Measurements from ENCODE around the gene RPH3AL.
"Not testable (repeated sequence)": the region's sequence is repeated elsewhere in the genome, so short reads cannot be mapped to it uniquely, and the experiment has no call there.

Gene RPH3AL

DNA sequence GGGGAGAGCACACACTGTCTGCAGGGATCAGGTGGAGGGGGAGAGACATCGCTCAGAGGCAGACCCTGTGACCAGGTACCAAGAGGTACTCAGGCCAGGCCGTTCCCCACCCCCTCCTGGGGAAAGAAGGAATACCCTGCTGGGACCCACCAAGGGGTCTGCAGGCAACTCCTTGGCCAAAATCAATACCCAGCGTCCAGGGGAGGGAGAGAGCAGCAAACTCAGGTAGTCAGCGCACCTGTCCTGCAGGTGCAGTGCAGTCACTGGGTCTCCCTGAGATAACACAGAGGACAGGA, 113.7 kb downstream of the RPH3AL start:
- TF ChIP-seq JUND (IDR thresholded peaks at IDR 0.05; ENCODE audit: low read depth), result no peak
- DNase-seq (ENCODE audit: low read depth in 1 of 2, low spot score in 1 of 2), result no peak
- in situ Hi-C loops (cut with HindIII; ENCODE audit: low pct_unique_long_range_greater_than_20kb, low sequenced_read_pairs), result no loop called here

DNA sequence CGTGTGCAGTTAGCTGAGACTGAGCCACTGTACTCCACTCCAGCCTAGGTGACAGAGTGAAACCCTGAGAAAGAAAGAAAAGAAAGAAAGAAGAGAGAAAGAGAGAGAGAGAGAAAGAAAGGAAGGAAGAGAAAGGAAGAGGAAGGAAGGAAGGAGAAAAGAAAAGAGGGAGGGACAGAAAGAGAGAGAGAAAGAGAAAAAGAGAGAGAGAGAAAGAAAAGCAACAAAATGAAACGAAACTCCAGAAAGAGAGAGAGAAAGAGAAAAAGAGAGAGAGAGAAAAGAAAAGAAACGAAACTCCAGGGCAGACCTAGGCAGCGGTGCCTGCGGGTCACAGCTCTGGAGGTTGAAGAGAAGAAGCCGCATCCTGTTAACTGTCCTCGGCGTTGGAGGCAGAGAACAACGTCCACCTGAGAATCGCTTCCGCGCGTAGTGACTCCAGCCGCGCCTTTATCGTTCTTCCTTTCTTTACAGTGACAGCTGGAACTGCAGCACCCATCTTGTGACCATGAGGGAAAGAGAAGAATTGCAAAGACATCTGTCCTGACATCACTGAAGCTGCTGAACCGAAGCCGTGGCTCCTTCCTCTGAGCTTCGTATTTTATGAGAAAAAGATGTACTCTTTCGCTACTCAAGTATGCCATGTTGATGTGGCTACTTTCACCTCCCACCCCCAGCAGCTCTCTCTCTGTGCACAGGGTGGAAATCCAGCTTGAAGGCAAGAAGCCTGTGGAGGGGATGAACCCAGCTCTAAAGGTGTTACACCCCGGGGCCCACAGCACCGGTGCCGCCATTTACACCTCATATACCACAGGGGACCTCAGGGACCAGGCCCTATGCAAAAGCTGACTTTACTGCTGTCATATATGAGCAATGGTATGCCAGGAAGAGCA, 114.3 kb downstream of the RPH3AL start:
- TF ChIP-seq JUND (IDR thresholded peaks at IDR 0.05; ENCODE audit: low read depth), result no peak
- in situ Hi-C loops (cut with HindIII; ENCODE audit: low pct_unique_long_range_greater_than_20kb, low sequenced_read_pairs), result no loop called here
- no peak for DNase-seq (ENCODE audit: low read depth in 1 of 2, low spot score in 1 of 2)

DNA sequence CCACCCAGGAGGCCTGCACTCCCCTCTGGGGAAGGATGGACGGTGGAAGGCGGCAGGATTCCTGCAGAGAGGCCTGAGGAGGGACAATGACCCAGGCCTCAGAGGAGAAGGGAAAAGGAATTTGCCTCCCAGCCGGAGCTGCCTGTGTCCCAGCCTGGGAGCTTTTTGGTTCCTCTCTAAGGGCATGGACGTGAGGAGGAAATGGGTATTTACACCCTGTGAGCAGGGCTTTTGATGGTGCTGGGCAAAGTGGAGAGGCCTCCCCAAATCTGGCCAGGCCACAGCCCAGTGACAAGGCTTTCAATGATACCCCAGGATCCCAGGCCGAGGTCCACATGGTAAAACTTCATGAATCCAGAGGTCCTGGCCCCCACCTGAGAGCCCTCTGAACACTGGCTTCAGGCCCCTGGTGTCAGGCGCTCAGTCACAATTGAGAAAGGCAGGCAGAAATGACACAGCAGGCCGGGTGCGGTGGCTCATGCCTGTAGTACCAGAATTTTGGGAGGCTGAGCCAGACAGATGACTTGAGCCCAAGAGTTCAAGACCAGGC, 115.1 kb downstream of the RPH3AL start:
- no peak for TF ChIP-seq JUND (IDR thresholded peaks at IDR 0.05; ENCODE audit: low read depth)
- DNase-seq (ENCODE audit: low read depth in 1 of 2, low spot score in 1 of 2), result no peak
- in situ Hi-C loops (cut with HindIII; ENCODE audit: low pct_unique_long_range_greater_than_20kb, low sequenced_read_pairs), result no loop called here

- in situ Hi-C loops (cut with HindIII; ENCODE audit: low pct_unique_long_range_greater_than_20kb, low sequenced_read_pairs), result no loop called here
- TF ChIP-seq JUND (IDR thresholded peaks at IDR 0.05; ENCODE audit: low read depth), result no peak
- no peak for DNase-seq (ENCODE audit: low read depth in 1 of 2, low spot score in 1 of 2)
Observed at GRCh38 chr17:236641-237405, 115.8 kb downstream of the RPH3AL start.

- in situ Hi-C loops (cut with HindIII; ENCODE audit: low pct_unique_long_range_greater_than_20kb, low sequenced_read_pairs), result no loop called here
- no peak for TF ChIP-seq JUND (IDR thresholded peaks at IDR 0.05; ENCODE audit: low read depth)
- DNase-seq (ENCODE audit: low read depth in 1 of 2, low spot score in 1 of 2), result no peak
Observed at GRCh38 chr17:235831-236640, 116.6 kb downstream of the RPH3AL start.

DNA sequence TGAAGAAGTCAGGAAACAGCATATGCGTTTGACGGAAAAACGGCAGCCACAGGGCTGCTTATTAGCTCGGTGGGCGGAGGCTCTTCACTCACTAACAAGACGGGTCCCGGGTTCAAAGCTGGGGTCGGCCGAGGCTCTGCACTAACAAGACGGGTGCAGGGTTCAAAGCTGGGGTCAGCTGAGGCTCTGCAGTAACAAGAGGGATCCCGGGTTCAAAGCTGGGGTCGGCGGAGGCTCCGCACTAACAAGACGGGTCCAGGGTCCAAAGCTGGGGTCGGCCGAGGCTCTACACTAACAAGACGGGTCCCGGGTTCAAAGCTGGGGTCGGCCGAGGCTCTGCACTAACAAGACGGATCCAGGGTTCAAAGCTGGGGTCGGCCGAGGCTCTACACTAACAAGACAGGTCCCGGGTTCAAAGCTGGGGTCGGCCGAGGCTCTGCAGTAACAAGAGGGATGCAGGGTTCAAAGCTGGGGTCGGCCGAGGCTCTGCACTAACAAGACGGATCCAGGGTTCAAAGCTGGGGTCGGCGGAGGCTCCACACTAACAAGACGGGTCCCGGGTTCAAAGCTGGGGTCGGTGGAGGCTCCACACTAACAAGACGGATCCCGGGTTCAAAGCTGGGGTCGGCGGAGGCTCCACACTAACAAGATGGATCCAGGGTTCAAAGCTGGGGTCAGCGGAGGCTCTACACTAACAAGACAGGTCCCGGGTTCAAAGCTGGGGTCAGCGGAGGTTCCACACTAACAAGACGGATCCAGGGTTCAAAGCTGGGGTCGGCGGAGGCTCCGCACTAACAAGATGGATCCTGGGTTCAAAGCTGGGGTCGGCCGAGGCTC, 117.4 kb downstream of the RPH3AL start:
- DNase-seq (ENCODE audit: low read depth in 1 of 2, low spot score in 1 of 2); in situ Hi-C loops (cut with HindIII; ENCODE audit: low pct_unique_long_range_greater_than_20kb, low sequenced_read_pairs): not testable (repeated sequence)

- in situ Hi-C loops (cut with HindIII; ENCODE audit: low pct_unique_long_range_greater_than_20kb, low sequenced_read_pairs); DNase-seq (ENCODE audit: low read depth in 1 of 2, low spot score in 1 of 2): not testable (repeated sequence)
Observed at GRCh38 chr17:234163-234993, 118.2 kb downstream of the RPH3AL start.

DNA sequence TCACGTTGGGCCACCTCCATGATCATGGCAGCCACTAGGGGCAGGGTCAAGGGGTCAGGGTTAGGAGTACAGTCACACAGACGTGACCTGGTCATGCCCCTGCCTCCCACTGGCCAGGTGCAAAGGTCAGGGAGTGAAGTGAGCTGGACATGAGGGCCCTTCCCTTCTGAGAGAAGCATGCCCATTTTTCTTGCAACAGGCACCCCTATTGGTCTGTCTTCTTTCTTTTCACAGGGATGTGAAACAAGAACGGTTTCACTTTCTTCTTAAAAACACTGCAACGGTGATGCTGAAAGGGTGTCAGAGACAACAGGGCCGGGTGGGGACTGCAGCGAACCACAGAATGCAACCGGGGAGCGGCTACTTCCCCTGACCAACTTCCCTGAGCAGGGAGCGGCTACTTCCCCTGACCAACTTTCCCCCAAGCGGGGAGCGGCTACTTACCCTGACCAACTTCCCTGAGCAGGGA, 119.1 kb downstream of the RPH3AL start:
- in situ Hi-C loops (cut with HindIII; ENCODE audit: low pct_unique_long_range_greater_than_20kb, low sequenced_read_pairs), result no loop called here
- TF ChIP-seq JUND (IDR thresholded peaks at IDR 0.05; ENCODE audit: low read depth), result no peak
- no peak for DNase-seq (ENCODE audit: low read depth in 1 of 2, low spot score in 1 of 2)

DNA sequence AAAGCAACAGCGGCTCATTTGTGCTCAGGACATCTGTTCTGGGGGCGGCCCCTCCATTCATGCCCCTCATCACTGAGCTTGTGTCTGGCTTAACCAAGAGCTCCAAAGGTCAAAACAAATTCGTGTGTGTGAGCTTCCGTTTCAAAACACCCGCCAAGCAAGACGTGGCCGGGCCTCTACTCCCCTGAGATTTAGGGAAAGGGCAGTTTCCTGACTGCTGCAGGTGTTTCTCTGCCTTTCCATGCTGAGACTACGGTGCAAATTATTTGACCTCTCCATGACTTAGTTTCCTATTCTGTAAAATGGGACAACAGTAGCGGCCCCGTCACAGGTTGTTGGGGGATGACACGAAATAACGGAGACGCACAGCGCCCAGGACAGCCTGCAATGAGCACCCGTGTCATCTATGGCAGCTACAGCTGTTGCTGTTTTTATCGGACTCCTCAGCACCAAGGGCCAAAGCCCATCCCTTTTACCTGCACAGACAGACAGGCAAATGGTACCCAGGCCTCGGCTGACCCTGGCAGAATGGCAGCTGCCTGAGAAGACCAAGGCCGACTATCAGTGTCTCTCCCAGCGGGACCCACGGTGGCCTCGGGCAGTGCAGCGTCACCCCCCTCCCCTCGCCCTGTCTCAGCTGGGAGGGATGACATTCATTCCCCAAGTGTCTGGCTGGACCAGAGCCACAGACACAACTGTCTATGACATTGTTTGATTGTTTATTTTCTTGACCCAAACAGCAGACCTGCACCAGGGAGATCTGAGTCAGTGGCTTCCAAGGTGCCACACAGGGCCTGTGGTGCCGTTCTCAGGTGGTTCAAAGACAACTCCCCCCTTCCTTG, 120.4 kb downstream of the RPH3AL start:
- in situ Hi-C loops (cut with HindIII; ENCODE audit: low pct_unique_long_range_greater_than_20kb, low sequenced_read_pairs), result no loop called here
- no peak for DNase-seq (ENCODE audit: low read depth in 1 of 2, low spot score in 1 of 2)

GRCh38 chr17:231191-231965, 121.2 kb downstream of the RPH3AL start:
- no peak for DNase-seq (ENCODE audit: low read depth in 1 of 2, low spot score in 1 of 2)
- in situ Hi-C loops (cut with HindIII; ENCODE audit: low pct_unique_long_range_greater_than_20kb, low sequenced_read_pairs), result no loop called here
- no peak for TF ChIP-seq JUND (IDR thresholded peaks at IDR 0.05; ENCODE audit: low read depth)

More for the DNA sequence above, 120.4 kb downstream of the RPH3AL start:
- TF ChIP-seq JUND (IDR thresholded peaks at IDR 0.05; ENCODE audit: low read depth), result no peak

Measured in T47D (cell line).